Fibroblast of mammary gland (primary cell): ENCODE results near the gene SHANK1.

Experiments
- DNase-seq: peaks from one replicate; pipeline ENCODE4 v3.0.0-alpha.2; 2010; ENCODE audit warnings: low read depth
- H3K4me3 ChIP-seq: 2 replicates; pipeline ENCODE4 v1.5.1; 2011; ENCODE audit warnings: low read depth, mild to moderate bottlenecking, low read length, moderate library complexity; ENCODE audit not compliant: control insufficient read depth
- CTCF ChIP-seq: conservative IDR thresholded peaks from 2 replicates; pipeline ENCODE4 v1.5.1; 2011; ENCODE audit warnings: low read depth, low read length, inconsistent platforms; ENCODE audit not compliant: control insufficient read depth, insufficient read depth

SHANK1 gene

GRCh38 chr19:50664204-50664603 is 55.4 kb downstream of the SHANK1 start:
- H3K4me3 ChIP-seq: no peak overlapping the region
- TF ChIP-seq CTCF: no peak
- no peak for DNase-seq

- peak; percentile 11 for TF ChIP-seq CTCF
- peak; percentile 2 for DNase-seq
Measured at GRCh38 chr19:50663482-50663790, 56.2 kb downstream of the SHANK1 start.

GRCh38 chr19:50662651-50663481 is 56.7 kb downstream of the SHANK1 start:
- TF ChIP-seq CTCF: no peak
- H3K4me3 ChIP-seq: no peak overlapping the region
- no peak for DNase-seq

More at GRCh38 chr19:50663482-50663790, 56.2 kb downstream of the SHANK1 start:
- no peak overlapping the region for H3K4me3 ChIP-seq

GRCh38 chr19:50661766-50662650 is 57.6 kb downstream of the SHANK1 start:
- H3K4me3 ChIP-seq: no peak overlapping the region
- TF ChIP-seq CTCF: no peak
- DNase-seq: no peak

GRCh38 chr19:50661023-50661422 is 58.6 kb downstream of the SHANK1 start:
- DNase-seq: no peak
- no peak for TF ChIP-seq CTCF
- no peak overlapping the region for H3K4me3 ChIP-seq

- H3K4me3 ChIP-seq: no peak overlapping the region
- no peak for DNase-seq
- no peak for TF ChIP-seq CTCF
Measured at GRCh38 chr19:50660088-50660366, 59.6 kb downstream of the SHANK1 start.
